Subcutaneous abdominal adipose tissue (tissue), 5 donors: ENCODE results near the gene METTL27.

Source experiments
- H3K27ac ChIP-seq: one replicate; pipeline ENCODE4 v1.7.0; 2013; ENCODE audit warnings: low read depth, mild to moderate bottlenecking, inconsistent platforms, low read length, moderate library complexity
- H3K27me3 ChIP-seq, 5 donors: one replicate each; pipeline ENCODE4 v1.7.0; 2013; ENCODE audit warnings: low read length in 5 of 5, inconsistent platforms in 1 of 5; ENCODE audit not compliant: control insufficient read depth in 5 of 5, insufficient read depth in 4 of 5
- H3K36me3 ChIP-seq, 5 donors: one replicate each; pipeline ENCODE4 v1.7.0; 2013; ENCODE audit warnings: low read length in 5 of 5; ENCODE audit not compliant: control insufficient read depth in 5 of 5, insufficient read depth in 5 of 5
- H3K4me1 ChIP-seq, 5 donors: one replicate each; pipeline ENCODE4 v1.7.0; 2013; ENCODE audit warnings: low read length in 5 of 5, mild to moderate bottlenecking in 3 of 5, moderate library complexity in 1 of 5; ENCODE audit not compliant: control insufficient read depth in 5 of 5, insufficient read depth in 5 of 5
- H3K4me3 ChIP-seq, 5 donors: one replicate each; pipeline ENCODE4 v1.7.0; 2013; ENCODE audit warnings: low read length in 5 of 5, low read depth in 1 of 5
- H3K9ac ChIP-seq, 5 donors: one replicate each; pipeline ENCODE4 v1.7.0; 2013; ENCODE audit warnings: low read length in 5 of 5, mild to moderate bottlenecking in 4 of 5, moderate library complexity in 3 of 5
- H3K9me3 ChIP-seq, 5 donors: one replicate each; pipeline ENCODE4 v1.7.0; 2013; ENCODE audit warnings: low read length in 5 of 5; ENCODE audit not compliant: control insufficient read depth in 5 of 5
- donor health status: healthy.
- donor health status: healthy.
- donor health status: healthy.
- donor health status: healthy.
- donor health status: healthy.

The METTL27 gene

GRCh38 chr7:73830681-73831583 lies 11.4 kb downstream of the METTL27 start, which contains the start of gene CLDN4:
CLDN4 (plus strand) TSS chr7:73830996; CDS start chr7:73831202, 206 bp downstream.
- peak within 1 kb of the TSS in 2 of 5 donors; percentile 4 to 9 for H3K4me3 ChIP-seq
- no peaks in the 10 kb centered on the region for H3K36me3 ChIP-seq
- peaks cover 0 to 2% (median 0%) of the 10 kb centered on the region in 5 donors for H3K27me3 ChIP-seq
- H3K9me3 ChIP-seq, result no peaks in the 10 kb centered on the region
- H3K4me1 ChIP-seq, result peaks cover 6 to 56% (median 31%) of the 10 kb centered on the region in 5 donors
- no peak within 1 kb of the TSS for H3K27ac ChIP-seq
- peak within 1 kb of the TSS in 2 of 5 donors; percentile 1 to 62 for H3K9ac ChIP-seq

- H3K36me3 ChIP-seq, result no peaks in the 10 kb centered on the region
- H3K4me1 ChIP-seq, result peaks cover 6 to 59% (median 31%) of the 10 kb centered on the region in 5 donors
- no peak overlapping the region for H3K9ac ChIP-seq
- peaks cover 0 to 2% (median 0%) of the 10 kb centered on the region in 5 donors for H3K27me3 ChIP-seq
- H3K27ac ChIP-seq, result no peak overlapping the region
- H3K9me3 ChIP-seq, result no peaks in the 10 kb centered on the region
- peak overlapping the region in 1 of 5 donors; percentile 9 for H3K4me3 ChIP-seq
Observed at GRCh38 chr7:73829921-73830680, 12.2 kb downstream of the METTL27 start.

GRCh38 chr7:73829505-73829904 lies 12.8 kb downstream of the METTL27 start:
- no peak overlapping the region for H3K4me3 ChIP-seq
- no peaks in the 10 kb centered on the region for H3K9me3 ChIP-seq
- peaks cover 6 to 59% (median 31%) of the 10 kb centered on the region in 5 donors for H3K4me1 ChIP-seq
- H3K9ac ChIP-seq, result no peak overlapping the region
- H3K27ac ChIP-seq, result no peak overlapping the region
- no peaks in the 10 kb centered on the region for H3K36me3 ChIP-seq
- peaks cover 0 to 2% (median 0%) of the 10 kb centered on the region in 5 donors for H3K27me3 ChIP-seq

GRCh38 chr7:73828972-73829371 lies 13.3 kb downstream of the METTL27 start:
- no peaks in the 10 kb centered on the region for H3K36me3 ChIP-seq
- peaks cover 0 to 2% (median 0%) of the 10 kb centered on the region in 5 donors for H3K27me3 ChIP-seq
- H3K4me3 ChIP-seq, result no peak overlapping the region
- H3K4me1 ChIP-seq, result peaks cover 6 to 59% (median 31%) of the 10 kb centered on the region in 5 donors
- no peak overlapping the region for H3K27ac ChIP-seq
- H3K9ac ChIP-seq, result no peak overlapping the region
- H3K9me3 ChIP-seq, result no peaks in the 10 kb centered on the region

- Histone ChIP-seq H3K9ac (no peak overlapping the region), H3K4me3 (no peak overlapping the region), H3K36me3 (no peaks in the 10 kb centered on the region), H3K27ac (no peak overlapping the region), H3K9me3 (no peaks in the 10 kb centered on the region), H3K4me1 (peaks cover 6 to 55% (median 31%) of the 10 kb centered on the region in 5 donors), H3K27me3 (peaks cover 0 to 2% (median 0%) of the 10 kb centered on the region in 5 donors)
Observed at GRCh38 chr7:73828107-73828803, 14.1 kb downstream of the METTL27 start.

GRCh38 chr7:73827567-73828106 lies 14.7 kb downstream of the METTL27 start:
- no peak overlapping the region for H3K4me3 ChIP-seq
- H3K9me3 ChIP-seq, result no peaks in the 10 kb centered on the region
- no peaks in the 10 kb centered on the region for H3K36me3 ChIP-seq
- no peak overlapping the region for H3K27ac ChIP-seq
- H3K9ac ChIP-seq, result no peak overlapping the region
- H3K27me3 ChIP-seq, result peaks cover 0 to 2% (median 0%) of the 10 kb centered on the region in 5 donors
- peaks cover 9 to 52% (median 31%) of the 10 kb centered on the region in 5 donors for H3K4me1 ChIP-seq

- Histone ChIP-seq H3K4me3 (no peak overlapping the region), H3K36me3 (no peaks in the 10 kb centered on the region), H3K27me3 (no peaks in the 10 kb centered on the region), H3K27ac (no peak overlapping the region), H3K4me1 (peaks cover 3 to 38% (median 17%) of the 10 kb centered on the region in 5 donors), H3K9ac (no peak overlapping the region), H3K9me3 (no peaks in the 10 kb centered on the region)
Observed at GRCh38 chr7:73824986-73825385, 17.3 kb downstream of the METTL27 start.

GRCh38 chr7:73823873-73824592 lies 18.3 kb downstream of the METTL27 start:
- H3K9ac ChIP-seq, result no peak overlapping the region
- H3K27ac ChIP-seq, result no peak overlapping the region
- H3K4me3 ChIP-seq, result no peak overlapping the region
- H3K27me3 ChIP-seq, result no peaks in the 10 kb centered on the region
- peaks cover 3 to 28% (median 15%) of the 10 kb centered on the region in 5 donors for H3K4me1 ChIP-seq
- H3K9me3 ChIP-seq, result no peaks in the 10 kb centered on the region
- H3K36me3 ChIP-seq, result no peaks in the 10 kb centered on the region

GRCh38 chr7:73823257-73823656 lies 19.1 kb downstream of the METTL27 start:
- H3K4me3 ChIP-seq, result no peak overlapping the region
- H3K36me3 ChIP-seq, result no peaks in the 10 kb centered on the region
- H3K9me3 ChIP-seq, result no peaks in the 10 kb centered on the region
- no peak overlapping the region for H3K27ac ChIP-seq
- H3K27me3 ChIP-seq, result no peaks in the 10 kb centered on the region
- H3K9ac ChIP-seq, result peak overlapping the region in 1 of 5 donors; percentile 13
- H3K4me1 ChIP-seq, result peaks cover 3 to 23% (median 9%) of the 10 kb centered on the region in 5 donors
